ENCODE data around the gene TOP1. TPM values are rescaled to one million over a fixed set of nuclear protein-coding genes. Genes with fewer than 3 reads are reported as not detected.

TOP1 gene
- polyA plus RNA-seq, 1 of the 3 experiments (the other 2 are of a cell fraction) = 11.9 TPM

DNA sequence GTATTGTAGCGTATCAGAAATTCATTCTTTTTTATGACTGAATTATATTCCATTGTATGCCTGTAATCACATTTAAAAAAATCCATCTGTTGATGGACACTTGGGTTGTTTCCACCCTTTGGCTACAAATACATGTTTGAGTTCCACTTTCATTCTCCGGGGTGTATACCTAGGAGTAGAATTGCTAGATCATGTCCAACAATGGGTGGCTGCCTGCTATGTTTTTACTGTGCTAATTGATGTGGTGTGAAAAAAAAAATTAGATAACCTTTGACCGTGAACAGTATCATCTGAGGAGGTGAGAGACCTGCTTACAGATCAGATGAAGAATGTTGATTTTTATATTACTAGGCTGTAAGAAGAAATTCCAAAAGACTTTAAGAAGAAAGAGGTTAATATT lies 37.1 kb downstream of the TOP1 start:
- H3K4me3 ChIP-seq (ENCODE audit: low read depth in 2 of 2, low read length in 1 of 2) = no peak overlapping the region
- peaks cover 6% of the 10 kb centered on the region for H3F3A ChIP-seq (replicated peaks; ENCODE audit: insufficient read depth)
- peaks cover 99% of the 10 kb centered on the region for H3K79me2 ChIP-seq (ENCODE audit: insufficient read depth)
- H2AFZ ChIP-seq (ENCODE audit: low read depth) = no peak overlapping the region
- no peak for DNase-seq
- no peaks in the 10 kb centered on the region for H3K9me2 ChIP-seq
- no peaks in the 10 kb centered on the region for H3K9me3 ChIP-seq
- no peaks in the 10 kb centered on the region for H3K27me3 ChIP-seq (ENCODE audit: insufficient read depth)
- H3K4me2 ChIP-seq = no peak overlapping the region
- H3K36me3 ChIP-seq (replicated peaks in 1 of 2; ENCODE audit: control insufficient read depth in 1 of 2, insufficient read depth in 2 of 2, low read length in 1 of 2) = peaks cover 48 to 75% of the 10 kb centered on the region in 2 experiments
- 98% methylated on average over 3 of the region's 3 CpGs for WGBS (ENCODE audit: low lambda C conversion rate)
- no peak overlapping the region for H3K9ac ChIP-seq
- H4K20me1 ChIP-seq (ENCODE audit: insufficient read depth) = peaks cover 21% of the 10 kb centered on the region
- H3K27ac ChIP-seq (ENCODE audit: low read depth in 2 of 2, low read length in 1 of 2) = no peak overlapping the region
- ChIA-PET POLR2A (no interaction called here), CTCF (interaction anchor here (1.1 to 1.5 kb wide), 2 partner anchors 13 to 103 kb away, joined by 3 read pairs; no protein-coding TSS in a partner anchor)
- TF ChIP-seq SIN3A (IDR thresholded peaks at IDR 0.05; ENCODE audit: borderline replicate concordance, low read depth, low read length) (no peak), REST (IDR thresholded peaks at IDR 0.05; ENCODE audit: low read depth, low read length) (no peak), RFX5 (IDR thresholded peaks at IDR 0.05; ENCODE audit: low read length) (no peak), FOXJ3 (CRISPR knock-in tag; IDR thresholded peaks at IDR 0.05) (no peak), EP300 (IDR thresholded peaks at IDR 0.05; ENCODE audit: borderline replicate concordance in 1 of 2, low read depth in 1 of 2, low read length in 1 of 2) (no peak), TAF1 (IDR thresholded peaks at IDR 0.05; ENCODE audit: borderline replicate concordance, low read depth, low read length) (no peak), MXI1 (IDR thresholded peaks at IDR 0.05; ENCODE audit: low read depth, low read length) (no peak), RCOR1 (IDR thresholded peaks at IDR 0.05; ENCODE audit: low read length) (no peak), POLR2AphosphoS5 (IDR thresholded peaks at IDR 0.05; ENCODE audit: low read depth, low read length) (no peak), TCF12 (IDR thresholded peaks at IDR 0.05) (no peak), FOXM1 (IDR thresholded peaks at IDR 0.05; ENCODE audit: low read depth) (no peak), NRF1 (IDR thresholded peaks at IDR 0.05; ENCODE audit: low read depth, low read length) (no peak), FOSL2 (IDR thresholded peaks at IDR 0.05; ENCODE audit: borderline replicate concordance, low read depth) (no peak), YY1 (IDR thresholded peaks at IDR 0.05; ENCODE audit: low read depth) (no peak), USF1 (IDR thresholded peaks at IDR 0.05; ENCODE audit: borderline replicate concordance, low read depth) (no peak), SMC3 (IDR thresholded peaks at IDR 0.05; ENCODE audit: low read depth, low read length) (no peak), CHD2 (IDR thresholded peaks at IDR 0.05; ENCODE audit: low read length, partially characterized antibody) (no peak)
- TF ChIP-seq, protein P1, sequence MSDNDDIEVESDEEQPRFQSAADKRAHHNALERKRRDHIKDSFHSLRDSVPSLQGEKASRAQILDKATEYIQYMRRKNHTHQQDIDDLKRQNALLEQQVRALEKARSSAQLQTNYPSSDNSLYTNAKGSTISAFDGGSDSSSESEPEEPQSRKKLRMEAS (IDR thresholded peaks at IDR 0.05; ENCODE audit: low read depth) = no peak
- TF ChIP-seq, protein P2, sequence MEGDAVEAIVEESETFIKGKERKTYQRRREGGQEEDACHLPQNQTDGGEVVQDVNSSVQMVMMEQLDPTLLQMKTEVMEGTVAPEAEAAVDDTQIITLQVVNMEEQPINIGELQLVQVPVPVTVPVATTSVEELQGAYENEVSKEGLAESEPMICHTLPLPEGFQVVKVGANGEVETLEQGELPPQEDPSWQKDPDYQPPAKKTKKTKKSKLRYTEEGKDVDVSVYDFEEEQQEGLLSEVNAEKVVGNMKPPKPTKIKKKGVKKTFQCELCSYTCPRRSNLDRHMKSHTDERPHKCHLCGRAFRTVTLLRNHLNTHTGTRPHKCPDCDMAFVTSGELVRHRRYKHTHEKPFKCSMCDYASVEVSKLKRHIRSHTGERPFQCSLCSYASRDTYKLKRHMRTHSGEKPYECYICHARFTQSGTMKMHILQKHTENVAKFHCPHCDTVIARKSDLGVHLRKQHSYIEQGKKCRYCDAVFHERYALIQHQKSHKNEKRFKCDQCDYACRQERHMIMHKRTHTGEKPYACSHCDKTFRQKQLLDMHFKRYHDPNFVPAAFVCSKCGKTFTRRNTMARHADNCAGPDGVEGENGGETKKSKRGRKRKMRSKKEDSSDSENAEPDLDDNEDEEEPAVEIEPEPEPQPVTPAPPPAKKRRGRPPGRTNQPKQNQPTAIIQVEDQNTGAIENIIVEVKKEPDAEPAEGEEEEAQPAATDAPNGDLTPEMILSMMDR (IDR thresholded peaks at IDR 0.05) = no peak
- peaks cover 4% of the 10 kb centered on the region in 2 experiments; a peak in 2 of 4 replicates for H3K4me1 ChIP-seq (ENCODE audit: control insufficient read depth in 1 of 2, insufficient read depth in 2 of 2, low read depth in 1 of 2, low read length in 1 of 2)
